NCI-H345 treated with DMSO at 0.1 percent for 48 hours (cell line): ENCODE measurements around the gene MBNL2.

Experiments used
- DNase-seq: peaks from one replicate; lab custom pipeline; 2025; ENCODE audit not compliant: unreplicated experiment; lab: John Stamatoyannopoulos, UW

The MBNL2 gene

DNA sequence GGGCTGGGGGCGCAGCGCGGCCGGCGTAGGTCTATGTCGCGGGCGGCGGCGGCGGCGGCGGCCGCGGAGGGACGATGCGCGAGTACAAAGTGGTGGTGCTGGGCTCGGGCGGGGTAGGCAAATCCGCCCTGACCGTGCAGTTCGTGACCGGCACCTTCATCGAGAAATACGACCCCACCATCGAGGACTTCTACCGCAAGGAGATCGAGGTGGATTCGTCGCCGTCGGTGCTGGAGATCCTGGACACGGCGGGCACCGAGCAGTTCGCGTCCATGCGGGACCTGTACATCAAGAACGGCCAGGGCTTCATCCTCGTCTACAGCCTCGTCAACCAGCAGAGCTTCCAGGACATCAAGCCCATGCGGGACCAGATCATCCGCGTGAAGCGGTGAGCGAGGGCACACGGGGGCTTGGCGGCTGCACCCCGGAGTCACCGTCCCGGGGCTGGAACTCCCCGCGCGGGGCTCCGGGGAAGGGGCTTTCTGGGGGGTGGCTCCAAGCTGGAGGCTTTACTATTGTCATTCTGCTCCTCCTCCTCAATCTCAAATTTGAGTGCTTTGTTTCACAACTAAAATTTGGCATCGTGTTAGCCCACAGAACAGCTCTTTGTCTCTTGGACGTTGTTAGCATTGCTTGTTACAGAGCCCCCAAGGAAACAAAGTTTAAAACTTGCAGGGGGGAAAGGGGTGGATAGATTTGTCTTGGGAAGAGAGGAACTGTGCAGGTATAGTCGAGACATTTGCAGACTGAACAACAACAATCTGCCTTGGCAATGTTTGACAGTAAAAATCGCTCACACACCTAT, 212.5 kb downstream of the MBNL2 start:
- DNase-seq, result no peak

DNA sequence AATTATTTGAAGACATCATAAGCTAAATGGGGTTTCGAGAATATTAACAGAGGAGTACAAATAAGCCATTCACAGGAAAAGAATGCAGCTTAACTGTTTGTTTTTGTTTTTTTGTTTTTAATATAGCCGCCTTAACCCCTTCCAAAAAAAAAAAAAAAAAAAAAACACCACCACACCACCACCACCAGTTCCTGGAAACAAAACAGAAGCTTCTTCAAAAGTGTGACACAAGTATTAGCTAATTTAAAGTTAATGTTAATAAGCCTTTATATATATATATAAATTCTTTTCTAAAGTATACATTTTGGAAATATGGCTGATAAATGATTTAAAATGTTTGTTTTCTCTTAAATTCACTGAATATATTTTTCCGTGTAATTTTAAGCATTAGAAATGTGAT, 213.2 kb downstream of the MBNL2 start:
- no peak for DNase-seq

GRCh38 chr13:97435794-97436193, 213.7 kb downstream of the MBNL2 start:
- no peak for DNase-seq

GRCh38 chr13:97436845-97437244, 214.7 kb downstream of the MBNL2 start:
- no peak for DNase-seq

GRCh38 chr13:97437729-97438128, 215.6 kb downstream of the MBNL2 start:
- no peak for DNase-seq

DNA sequence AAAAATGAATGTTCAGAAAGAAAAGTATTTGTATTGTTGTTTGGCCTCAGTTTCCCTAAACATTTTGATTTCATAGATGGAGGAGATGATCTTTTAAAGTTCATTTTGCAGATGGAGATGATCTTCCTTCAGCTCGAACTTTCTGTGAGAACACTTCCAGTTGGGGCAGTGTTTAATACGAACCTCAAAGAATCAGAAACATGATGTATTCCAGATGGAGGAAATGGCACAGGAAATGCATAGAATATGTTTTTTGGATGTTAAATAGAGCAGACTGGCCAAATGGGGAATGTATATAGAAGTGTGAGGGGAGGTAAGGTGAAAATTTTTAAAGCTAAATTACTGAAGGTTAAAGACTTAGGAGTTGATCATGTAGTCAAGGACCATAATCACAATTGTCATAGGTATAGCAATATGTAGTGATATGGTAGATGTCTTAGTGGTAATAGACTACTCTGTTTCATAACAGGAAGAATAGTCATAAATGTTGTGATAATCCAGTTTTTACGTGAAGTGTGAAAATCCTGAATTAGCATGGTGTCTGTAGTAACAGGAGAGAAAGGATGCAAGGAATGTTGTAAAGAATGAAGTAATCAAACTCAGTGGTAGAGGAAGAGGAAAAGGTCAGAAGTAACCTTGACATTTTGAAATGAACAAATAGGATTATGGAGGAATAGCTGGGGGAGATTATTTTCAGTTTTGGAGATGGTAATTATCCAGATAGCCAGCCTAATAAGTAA, 216.9 kb downstream of the MBNL2 start:
- DNase-seq, result no peak

GRCh38 chr13:97440598-97441170, 218.6 kb downstream of the MBNL2 start:
- no peak for DNase-seq

DNA sequence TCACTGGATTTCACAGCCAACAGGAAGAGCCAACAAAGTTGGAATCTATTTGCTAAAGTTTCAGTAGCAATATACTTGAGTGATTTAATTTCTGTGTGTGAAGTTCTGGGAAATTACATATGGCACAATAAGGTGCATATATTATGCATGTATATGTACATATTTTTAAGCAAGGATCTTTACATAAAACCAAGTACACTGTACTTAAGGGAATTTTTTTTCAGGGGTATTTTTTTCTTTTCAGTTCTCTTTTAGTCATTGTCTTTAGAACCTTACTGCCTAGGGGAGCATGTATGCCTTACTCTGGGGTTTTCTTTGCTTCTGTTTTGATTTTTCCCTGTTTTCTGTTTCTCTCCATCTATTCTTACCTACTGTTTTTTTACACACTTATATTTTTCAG, 219.2 kb downstream of the MBNL2 start:
- DNase-seq, result no peak
